Coronary artery (tissue), 2 donors: ENCODE data around the gene KIN.

Source experiments
- DNase-seq: peaks from one replicate; pipeline ENCODE4 v3.0.0-alpha.2; 2017; ENCODE audit warnings: low spot score
- H3K27ac ChIP-seq, 2 donors: fragments of 200-600 bp; sonication (generic); one replicate each; pipeline ENCODE4 v1.5.1; 2016 to 2019
- H3K4me3 ChIP-seq: fragments of 200-600 bp; sonication (generic); 2 replicates; pipeline ENCODE4 v1.5.1; 2016; ENCODE audit warnings: mild to moderate bottlenecking, moderate library complexity
- CTCF ChIP-seq: fragments of 200-600 bp; sonication (generic); IDR thresholded peaks from one replicate; pipeline ENCODE4 v1.5.1; 2019; ENCODE audit warnings: antibody characterized with exemption

The KIN gene

GRCh38 chr10:7710446-7710845, 77.3 kb downstream of the KIN start:
- Histone ChIP-seq H3K4me3 (no peak overlapping the region), H3K27ac (no peak overlapping the region)
- no peak for DNase-seq
- TF ChIP-seq CTCF, result no peak

- TF ChIP-seq CTCF, result no peak
- Histone ChIP-seq H3K4me3 (no peak overlapping the region), H3K27ac (no peak overlapping the region)
- DNase-seq, result no peak
These were observed 79.0 kb downstream of the KIN start for GRCh38 chr10:7708832-7709231.

- no peak overlapping the region for H3K27ac ChIP-seq
These were observed 79.8 kb downstream of the KIN start for GRCh38 chr10:7707858-7708622.

GRCh38 chr10:7707102-7707501, 80.7 kb downstream of the KIN start:
- no peak for TF ChIP-seq CTCF
- DNase-seq, result no peak
- Histone ChIP-seq H3K27ac (no peak overlapping the region), H3K4me3 (no peak overlapping the region)

More at GRCh38 chr10:7707858-7708622, 79.8 kb downstream of the KIN start:
- DNase-seq, result no peak
- no peak overlapping the region for H3K4me3 ChIP-seq
- TF ChIP-seq CTCF, result no peak

- Histone ChIP-seq H3K4me3 (no peak overlapping the region), H3K27ac (no peak overlapping the region)
- no peak for DNase-seq
- TF ChIP-seq CTCF, result no peak
These were observed 81.2 kb downstream of the KIN start for GRCh38 chr10:7706534-7707073.

GRCh38 chr10:7705341-7705740, 82.5 kb downstream of the KIN start:
- Histone ChIP-seq H3K4me3 (no peak overlapping the region), H3K27ac (no peak overlapping the region)
- TF ChIP-seq CTCF, result no peak
- DNase-seq, result no peak
